Mucosa of descending colon (tissue), 3 donors: Measurements from ENCODE around the gene PTPN9. TPM values are rescaled to one million over a fixed set of nuclear protein-coding genes. Genes with fewer than 3 reads are reported as not detected.

ENCODE experiments used
- ATAC-seq: fragments of 200-7000 bp; cut with Tn5 transposase; one replicate; pipeline ENCODE4 v1.9.1; 2020; ENCODE audit warnings: mild to moderate bottlenecking, moderate library complexity
- DNase-seq, 3 donors: peaks; one replicate each; pipeline ENCODE4 v3.0.0-alpha.2; 2020
- H3K36me3 ChIP-seq: fragments of 200-600 bp; one replicate; pipeline ENCODE4 v1.8.0; 2021; ENCODE audit warnings: low read depth, mild to moderate bottlenecking
- H3K4me1 ChIP-seq: fragments of 200-600 bp; one replicate; pipeline ENCODE4 v1.8.0; 2021; ENCODE audit warnings: low read depth, mild to moderate bottlenecking
- H3K4me3 ChIP-seq: fragments of 200-600 bp; one replicate; pipeline ENCODE4 v1.8.0; 2021; ENCODE audit warnings: mild to moderate bottlenecking
- H3K9me3 ChIP-seq: fragments of 200-600 bp; one replicate; pipeline ENCODE4 v1.8.0; 2021; ENCODE audit warnings: mild to moderate bottlenecking
- CTCF ChIP-seq: fragments of 200-600 bp; IDR thresholded peaks from one replicate; pipeline ENCODE4 v1.8.0; 2022; ENCODE audit warnings: antibody characterized with exemption, mild to moderate bottlenecking
- intact Hi-C, 2 donors: fragments of 100-400 bp; cut with DNase I in 1 of 2; cut with micrococcal nuclease in 1 of 2; formaldehyde crosslinking; loops; one replicate each; pipeline versions ENCODE4 v1.11.0 to v1.11.1; 2022; cut with DNase I, micrococcal nuclease
- total RNA-seq, 3 donors: library from RNA; stranded (reverse); fragmentation: NEBNext Ultra II Directional in 2 of 3; extraction: Animal tissue kit (Norgen Biotek cat#: 25700) in 2 of 3; gene quantifications; one replicate each; pipeline versions ENCODE4 v1.2.1 to v1.2.4, GENCODE V29; 2021 to 2023
- donor health status: DM: no; HTN: no; CAD: no; lungs with moderate emphysema.
- donor health status: DM: no; HTN: no; CAD: no.
- donor health status: DM: no; HTN: yes; CAD: no.

PTPN9 gene
- total RNA-seq, 3 donors from 2014 or later: 32.0 to 47.1 (median 36.8) TPM

- Histone ChIP-seq H3K9me3 (no peaks in the 10 kb centered on the region), H3K36me3 (peaks cover 4% of the 10 kb centered on the region), H3K4me3 (peak overlapping the region; percentile 27), H3K4me1 (peaks cover 10% of the 10 kb centered on the region)
- DNase-seq: peak; percentile 60 to 83 (median 76)
- no peak for TF ChIP-seq CTCF
- ATAC-seq: no peak
- intact Hi-C loops: loop anchor here in 1 of 2 donors (10.0 kb wide), 1 partner anchor 192 kb away; the partner anchor contains the start of genes IMP3 and SNX33
These were observed 126.0 kb downstream of the PTPN9 start for GRCh38 chr15:75452865-75453702.

- intact Hi-C loops: loop anchor here in 1 of 2 donors (10.0 kb wide), 1 partner anchor 192 kb away; the partner anchor contains the start of genes IMP3 and SNX33
- peaks cover 10% of the 10 kb centered on the region for H3K4me1 ChIP-seq
- peak; percentile 28 for ATAC-seq
- H3K9me3 ChIP-seq: no peaks in the 10 kb centered on the region
- H3K4me3 ChIP-seq: peak overlapping the region; percentile 49
- H3K36me3 ChIP-seq: peaks cover 4% of the 10 kb centered on the region
- TF ChIP-seq CTCF: no peak
- DNase-seq: peak; percentile 91 to 94 (median 93)
These were observed 126.7 kb downstream of the PTPN9 start for GRCh38 chr15:75452364-75452864.

- peak; percentile 99 for DNase-seq
- TF ChIP-seq CTCF: no peak
- peak; percentile 57 for ATAC-seq
- peaks cover 10% of the 10 kb centered on the region for H3K4me1 ChIP-seq
- H3K4me3 ChIP-seq: peak within 1 kb of the TSS; percentile 49
- H3K9me3 ChIP-seq: no peaks in the 10 kb centered on the region
- intact Hi-C loops: loop anchor here in 1 of 2 donors (10.0 kb wide), 1 partner anchor 193 kb away; the partner anchor contains the start of genes IMP3 and SNX33
- H3K36me3 ChIP-seq: peaks cover 4% of the 10 kb centered on the region
These were observed 127.3 kb downstream of the PTPN9 start, which contains the start of gene SIN3A for GRCh38 chr15:75451674-75452363. Gene SIN3A, minus strand, starts transcription at chr15:75451690. Its CDS starts 21,315 bp downstream, at chr15:75430375.

GRCh38 chr15:75451202-75451673, 127.9 kb downstream of the PTPN9 start:
- no peak for ATAC-seq

More at GRCh38 chr15:75451202-75451673, 127.9 kb downstream of the PTPN9 start:
- Histone ChIP-seq H3K9me3 (no peaks in the 10 kb centered on the region), H3K4me3 (peak overlapping the region; percentile 49), H3K36me3 (peaks cover 4% of the 10 kb centered on the region), H3K4me1 (peaks cover 10% of the 10 kb centered on the region)
- TF ChIP-seq CTCF: no peak
- intact Hi-C loops: loop anchor here in 1 of 2 donors (10.0 kb wide), 1 partner anchor 194 kb away; the partner anchor contains the start of genes IMP3 and SNX33
- DNase-seq: no peak
